Measurements from ENCODE around the gene DDX25.

DNA sequence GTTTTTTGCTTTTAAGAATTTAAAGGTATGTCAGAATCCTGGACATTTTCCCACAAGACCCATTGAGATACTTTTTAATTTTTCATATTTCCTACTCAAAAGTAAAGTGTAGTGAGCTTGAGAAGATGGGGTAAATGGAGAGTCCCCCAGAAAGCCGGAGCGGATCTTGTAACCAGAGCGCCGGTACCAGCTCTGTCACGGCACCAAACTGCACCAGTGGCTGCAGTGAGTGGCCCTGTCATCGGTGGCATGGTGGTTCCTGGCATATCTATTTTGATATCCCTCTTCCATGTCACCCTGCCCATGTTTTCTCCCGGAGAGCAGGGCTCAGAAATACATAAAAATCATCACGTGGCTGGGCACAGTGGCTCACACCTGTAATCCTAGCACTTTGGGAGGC is 19.3 kb downstream of the DDX25 start:
- TF ChIP-seq, protein P1, sequence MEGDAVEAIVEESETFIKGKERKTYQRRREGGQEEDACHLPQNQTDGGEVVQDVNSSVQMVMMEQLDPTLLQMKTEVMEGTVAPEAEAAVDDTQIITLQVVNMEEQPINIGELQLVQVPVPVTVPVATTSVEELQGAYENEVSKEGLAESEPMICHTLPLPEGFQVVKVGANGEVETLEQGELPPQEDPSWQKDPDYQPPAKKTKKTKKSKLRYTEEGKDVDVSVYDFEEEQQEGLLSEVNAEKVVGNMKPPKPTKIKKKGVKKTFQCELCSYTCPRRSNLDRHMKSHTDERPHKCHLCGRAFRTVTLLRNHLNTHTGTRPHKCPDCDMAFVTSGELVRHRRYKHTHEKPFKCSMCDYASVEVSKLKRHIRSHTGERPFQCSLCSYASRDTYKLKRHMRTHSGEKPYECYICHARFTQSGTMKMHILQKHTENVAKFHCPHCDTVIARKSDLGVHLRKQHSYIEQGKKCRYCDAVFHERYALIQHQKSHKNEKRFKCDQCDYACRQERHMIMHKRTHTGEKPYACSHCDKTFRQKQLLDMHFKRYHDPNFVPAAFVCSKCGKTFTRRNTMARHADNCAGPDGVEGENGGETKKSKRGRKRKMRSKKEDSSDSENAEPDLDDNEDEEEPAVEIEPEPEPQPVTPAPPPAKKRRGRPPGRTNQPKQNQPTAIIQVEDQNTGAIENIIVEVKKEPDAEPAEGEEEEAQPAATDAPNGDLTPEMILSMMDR (IDR thresholded peaks at IDR 0.05; ENCODE audit: insufficient read depth, low read length, poor library complexity, severe bottlenecking), result no peak
- no peak for TF ChIP-seq EZH2phosphoT487 (conservative IDR thresholded peaks at IDR 0.05; ENCODE audit: low read length)

All from SU-DHL-6 (cell line).